Retinal pigment epithelial cell (primary cell): ENCODE results near the gene ABCC5.
A peak's percentile ranks its signal among the peaks of the same experiment; 100 is the strongest.
"Not testable (repeated sequence)": the region's sequence is repeated elsewhere in the genome, so short reads cannot be mapped to it uniquely, and the experiment has no call there.

ENCODE experiments used
- DNase-seq: peaks from one replicate; pipeline ENCODE4 v3.0.0-alpha.2; 2010; ENCODE audit warnings: low read depth
- H3K4me3 ChIP-seq: 2 replicates; pipeline ENCODE4 v1.5.1; 2011; ENCODE audit warnings: mild to moderate bottlenecking, low read length, control low read depth, moderate library complexity
- TF ChIP-seq, protein P1 (sequence below): conservative IDR thresholded peaks from 2 replicates; pipeline ENCODE4 v1.5.1; 2011; ENCODE audit warnings: low read depth, low read length, control low read depth, inconsistent platforms

ABCC5 gene

DNA sequence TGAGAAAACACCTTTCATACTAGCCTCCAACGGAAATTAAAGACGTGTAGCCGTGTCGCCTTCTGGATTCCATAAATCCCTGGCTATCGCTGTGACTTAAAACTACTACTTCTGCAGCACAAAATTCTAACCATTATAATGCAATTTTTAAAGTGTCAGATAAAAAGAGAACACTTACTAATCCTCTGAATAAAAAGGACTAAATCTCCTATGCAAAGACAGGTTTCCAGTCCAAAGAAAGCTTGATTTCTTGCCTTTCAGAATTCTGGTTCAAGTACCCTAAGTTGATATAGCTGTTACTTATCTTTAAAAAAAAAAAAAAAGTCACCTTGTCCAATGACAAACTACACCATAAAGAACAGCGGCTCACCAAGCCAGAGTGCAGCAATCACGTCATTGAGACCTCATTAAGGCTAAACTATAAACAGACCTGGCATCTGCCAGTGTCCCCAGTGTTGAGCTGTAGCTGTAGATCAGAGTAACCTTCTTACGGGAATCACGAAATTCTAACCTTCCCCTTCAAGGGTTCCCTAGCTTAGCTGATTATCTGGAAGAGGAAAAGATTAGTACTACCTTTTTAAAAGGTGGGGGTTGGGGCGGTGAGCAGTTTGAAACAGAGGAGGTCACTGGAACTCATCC lies 2.2 kb downstream of the ABCC5 start:
- TF ChIP-seq, protein P1, sequence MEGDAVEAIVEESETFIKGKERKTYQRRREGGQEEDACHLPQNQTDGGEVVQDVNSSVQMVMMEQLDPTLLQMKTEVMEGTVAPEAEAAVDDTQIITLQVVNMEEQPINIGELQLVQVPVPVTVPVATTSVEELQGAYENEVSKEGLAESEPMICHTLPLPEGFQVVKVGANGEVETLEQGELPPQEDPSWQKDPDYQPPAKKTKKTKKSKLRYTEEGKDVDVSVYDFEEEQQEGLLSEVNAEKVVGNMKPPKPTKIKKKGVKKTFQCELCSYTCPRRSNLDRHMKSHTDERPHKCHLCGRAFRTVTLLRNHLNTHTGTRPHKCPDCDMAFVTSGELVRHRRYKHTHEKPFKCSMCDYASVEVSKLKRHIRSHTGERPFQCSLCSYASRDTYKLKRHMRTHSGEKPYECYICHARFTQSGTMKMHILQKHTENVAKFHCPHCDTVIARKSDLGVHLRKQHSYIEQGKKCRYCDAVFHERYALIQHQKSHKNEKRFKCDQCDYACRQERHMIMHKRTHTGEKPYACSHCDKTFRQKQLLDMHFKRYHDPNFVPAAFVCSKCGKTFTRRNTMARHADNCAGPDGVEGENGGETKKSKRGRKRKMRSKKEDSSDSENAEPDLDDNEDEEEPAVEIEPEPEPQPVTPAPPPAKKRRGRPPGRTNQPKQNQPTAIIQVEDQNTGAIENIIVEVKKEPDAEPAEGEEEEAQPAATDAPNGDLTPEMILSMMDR = no peak
- peak overlapping the region; percentile 97 for H3K4me3 ChIP-seq
- peak; percentile 67 for DNase-seq

DNA sequence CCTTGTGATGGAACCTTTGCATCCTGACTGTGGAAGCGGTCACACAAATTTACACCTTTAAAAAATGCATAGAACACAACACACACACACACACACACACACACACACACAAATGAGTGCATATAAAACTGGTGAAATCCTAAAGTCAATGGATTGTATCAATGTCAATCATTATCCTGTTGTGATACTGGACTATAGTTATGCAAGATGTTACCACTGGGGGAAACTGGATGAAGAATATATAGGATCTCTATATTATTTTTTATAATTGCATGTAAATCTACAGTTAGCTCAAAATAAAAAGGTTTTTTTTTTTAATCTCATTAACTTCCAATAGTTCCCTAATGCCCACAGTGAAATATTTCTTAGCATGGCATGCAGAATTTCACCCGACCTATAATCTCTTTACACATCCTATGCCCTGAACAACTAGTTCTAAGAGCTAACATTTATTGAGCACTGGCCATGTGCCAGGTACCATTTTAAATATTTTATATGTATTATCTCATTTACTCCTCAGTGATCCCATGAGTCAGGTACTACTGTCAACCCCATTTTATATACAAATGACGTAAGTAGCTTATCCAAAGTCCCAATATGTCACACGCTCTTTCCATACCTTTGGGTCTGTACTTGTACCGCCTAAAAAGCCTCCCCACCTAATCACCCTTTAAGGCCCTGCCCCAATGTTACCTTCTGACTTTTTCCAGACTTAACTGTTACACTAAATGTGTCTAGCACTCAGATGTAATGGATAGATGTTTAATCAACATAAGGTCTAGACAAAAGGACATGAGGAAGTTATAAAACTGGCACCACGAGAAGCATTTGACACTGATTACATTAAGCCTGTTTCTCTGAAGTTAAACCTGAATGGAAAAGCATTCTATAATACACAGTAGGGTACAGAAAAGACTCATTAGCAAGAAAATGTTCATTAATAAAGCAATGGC lies 5.5 kb downstream of the ABCC5 start:
- TF ChIP-seq, protein P1 = no peak
- peak overlapping the region; percentile 1 for H3K4me3 ChIP-seq
- DNase-seq = peak; percentile 73

DNA sequence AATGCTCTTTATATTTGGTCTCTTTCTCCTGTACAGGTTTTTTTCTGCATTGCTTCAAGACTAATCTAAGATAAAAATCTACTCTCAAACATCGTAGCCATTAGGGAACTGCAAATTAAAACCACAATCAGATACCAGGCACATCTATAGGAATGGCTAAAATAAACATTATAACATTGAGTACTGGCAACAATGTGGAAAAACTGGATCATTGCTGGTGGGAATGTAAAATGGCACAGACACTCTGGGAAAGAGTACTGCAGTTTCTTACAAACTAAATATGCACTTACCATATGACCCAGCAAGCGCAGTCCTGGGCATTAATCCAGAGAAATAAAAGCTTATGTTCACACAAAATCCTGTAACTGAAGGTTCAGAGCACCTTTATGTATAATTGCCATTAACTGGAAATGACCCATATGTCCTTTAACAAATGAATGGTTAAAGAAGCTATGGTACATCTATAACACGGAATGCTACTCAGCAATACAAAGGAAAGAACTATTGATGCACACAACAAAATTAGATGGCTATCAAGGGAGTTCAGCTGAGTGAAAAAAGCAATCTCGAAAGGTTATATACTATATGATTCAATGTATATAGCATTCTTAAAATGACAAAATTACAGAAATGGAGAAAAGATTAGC lies 6.3 kb downstream of the ABCC5 start:
- TF ChIP-seq, protein P1 = no peak
- DNase-seq = peak; percentile 37
- no peak overlapping the region for H3K4me3 ChIP-seq

DNA sequence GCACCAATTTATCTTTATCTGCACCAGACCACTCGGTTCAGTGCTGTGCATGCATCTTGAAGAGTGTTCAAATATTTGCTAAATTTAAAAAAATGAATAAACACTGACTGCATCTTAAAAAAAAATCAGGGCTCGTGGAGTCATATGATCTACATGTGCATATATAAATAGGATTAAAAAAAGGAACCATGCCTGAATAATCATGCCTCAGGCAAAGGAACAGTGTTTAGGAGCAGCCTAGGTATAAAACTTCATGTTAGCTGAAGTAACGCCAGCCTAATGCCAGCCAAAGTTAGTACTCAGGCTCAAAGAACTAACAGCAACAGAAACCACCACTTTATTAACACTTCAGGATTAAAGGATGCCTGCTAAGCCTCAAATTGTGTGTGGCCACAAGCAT lies 9.5 kb downstream of the ABCC5 start:
- no peak overlapping the region for H3K4me3 ChIP-seq
- TF ChIP-seq, protein P1 = no peak
- peak; percentile 83 for DNase-seq

DNA sequence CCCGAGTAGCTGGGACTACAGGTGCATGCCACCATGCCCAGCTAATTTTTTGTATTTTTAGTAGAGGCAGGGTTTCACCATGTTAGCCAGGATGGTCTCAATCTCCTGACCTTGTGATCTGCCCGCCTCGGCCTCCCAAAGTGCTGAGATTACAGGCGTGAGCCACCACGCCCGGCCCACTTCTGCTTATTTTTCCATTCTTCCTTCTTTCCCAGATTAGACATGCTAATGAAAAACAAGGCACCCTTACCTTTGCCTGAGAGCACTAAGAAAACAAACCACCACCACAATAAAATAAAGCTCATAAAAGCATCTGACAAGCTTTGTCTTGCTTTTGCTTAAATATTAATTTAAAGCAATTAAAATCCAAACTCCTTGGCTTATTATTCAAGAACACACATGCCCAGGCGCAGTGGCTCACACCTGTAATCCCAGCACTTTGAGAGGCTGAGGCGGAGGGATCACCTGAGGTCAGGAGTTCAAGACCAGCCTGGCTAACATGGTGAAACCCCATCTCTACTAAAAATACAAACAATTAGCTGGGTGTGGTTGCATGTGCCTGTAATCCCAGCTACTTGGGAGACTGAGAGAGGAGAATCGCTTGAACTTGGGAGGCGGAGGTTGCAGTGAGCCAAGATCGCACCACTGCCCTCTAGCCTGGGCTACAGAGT lies 10.4 kb downstream of the ABCC5 start:
- H3K4me3 ChIP-seq, DNase-seq: not testable (repeated sequence)

DNA sequence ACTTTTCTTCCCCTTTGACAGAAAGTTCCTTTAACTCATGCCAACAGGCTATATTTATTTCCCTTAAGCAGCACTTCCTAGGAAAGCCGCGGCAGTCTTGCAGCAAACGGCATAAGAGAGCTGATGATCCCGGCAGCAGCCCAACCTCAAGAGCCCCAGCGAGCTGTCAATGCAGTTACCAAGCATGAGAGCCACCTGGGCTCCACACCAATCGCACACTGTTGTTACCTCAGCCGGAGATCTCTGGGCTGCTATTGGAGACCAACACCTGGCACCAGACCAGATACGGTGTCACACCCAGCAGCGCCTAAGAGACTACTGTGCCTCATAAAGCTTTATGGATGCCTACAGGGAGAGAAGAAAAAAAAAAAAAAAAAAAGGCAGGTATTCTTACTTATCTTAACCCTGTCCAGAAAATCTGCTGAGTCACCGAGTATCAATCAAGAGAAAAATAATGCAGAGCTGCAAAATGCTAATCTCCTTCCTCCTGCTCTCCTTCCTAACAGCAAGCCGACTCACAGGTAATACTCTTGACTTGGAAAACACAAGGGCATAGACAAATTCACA lies 11.7 kb downstream of the ABCC5 start:
- peak; percentile 87 for DNase-seq
- TF ChIP-seq, protein P1 = no peak
- H3K4me3 ChIP-seq = peak overlapping the region; percentile 0

DNA sequence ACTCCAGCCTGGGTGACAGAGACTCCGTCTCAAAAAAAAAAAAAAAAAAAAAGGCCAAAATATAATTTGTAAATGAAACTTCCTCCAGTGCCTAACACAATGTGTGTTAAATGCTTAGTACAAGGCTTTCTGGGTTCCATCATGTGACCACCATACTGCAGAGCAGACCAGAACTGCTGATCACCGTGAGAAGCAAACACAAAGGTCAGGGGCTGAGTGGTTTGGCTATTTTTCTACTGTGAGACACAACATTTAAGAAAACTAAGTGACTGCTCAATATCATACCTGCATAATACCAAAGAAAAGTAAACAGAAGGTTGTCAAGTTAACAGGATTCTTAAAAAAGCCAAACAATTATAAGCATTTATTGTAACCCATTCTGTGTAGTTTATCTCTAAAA lies 13.2 kb downstream of the ABCC5 start:
- H3K4me3 ChIP-seq = no peak overlapping the region
- peak; percentile 72 for DNase-seq
- TF ChIP-seq, protein P1 = no peak
